HL-60 (cell line): ENCODE measurements around the gene TSPY1.
"Not testable (repeated sequence)": the region's sequence is repeated elsewhere in the genome, so short reads cannot be mapped to it uniquely, and the experiment has no call there.

ENCODE experiments used
- DNase-seq, 2 experiments: peaks; one replicate each; pipeline ENCODE4 v3.0.0-alpha.2; 2010 to 2020; ENCODE audit warnings: low read depth in 1 of 2, low spot score in 1 of 2
- H3K27ac ChIP-seq: fragments of 250-450 bp; sonication (Bioruptor Pico); replicated peaks from 2 replicates; pipeline ENCODE4 v1.5.1; 2020; ENCODE audit warnings: mild to moderate bottlenecking, moderate library complexity
- H3K27me3 ChIP-seq: fragments of 250-450 bp; sonication (Bioruptor Pico); 2 replicates; pipeline ENCODE4 v1.5.1; 2021; ENCODE audit warnings: mild to moderate bottlenecking, moderate library complexity; ENCODE audit not compliant: insufficient read depth, poor library complexity, severe bottlenecking
- H3K4me3 ChIP-seq: replicated peaks from 2 replicates; pipeline ENCODE4 v1.5.1; 2011; ENCODE audit warnings: mild to moderate bottlenecking, control low read depth, low read length; ENCODE audit not compliant: insufficient read depth
- long read RNA-seq: library from polyadenylated mRNA; unstranded; transcript quantifications from one replicate; pipeline ENCODE4 v2.0.0, GENCODE V29; 2020

The TSPY1 gene
- long read RNA-seq, result 0 reads

- H3K27me3 ChIP-seq, H3K27ac ChIP-seq, DNase-seq, H3K4me3 ChIP-seq: not testable (repeated sequence)
Measured at GRCh38 chrY:9466655-9467054, at the start of gene TSPY1. TSS of gene TSPY1 (plus strand) at chrY:9466955. CDS start at chrY:9467001, 46 bp downstream.

- not testable (repeated sequence) for DNase-seq, H3K27me3 ChIP-seq, H3K27ac ChIP-seq, H3K4me3 ChIP-seq
Measured at GRCh38 chrY:9486967-9487366, 20.2 kb downstream of the TSPY1 start, which contains the start of gene TSPY9. TSS of gene TSPY9 (plus strand) at chrY:9487267. CDS start at chrY:9487313, 46 bp downstream.

GRCh38 chrY:9504396-9504795 is 37.6 kb downstream of the TSPY1 start:
- H3K27me3 ChIP-seq, DNase-seq, H3K27ac ChIP-seq, H3K4me3 ChIP-seq: not testable (repeated sequence)

GRCh38 chrY:9516287-9516686 is 49.5 kb downstream of the TSPY1 start:
- H3K27ac ChIP-seq, H3K4me3 ChIP-seq, DNase-seq, H3K27me3 ChIP-seq: not testable (repeated sequence)
